Activated CD4-positive, alpha-beta T cell treated with anti-CD3 and anti-CD28 coated beads, Interleukin-2, amount 50 U/mL, for 16 hours (primary cell): ENCODE data around the gene AICDA.
"Not testable (repeated sequence)": the region's sequence is repeated elsewhere in the genome, so short reads cannot be mapped to it uniquely, and the experiment has no call there.

Experiments
- DNase-seq: peaks from one replicate; pipeline ENCODE4 v3.0.0-alpha.2; 2020

Gene AICDA

GRCh38 chr12:8612629-8613028 is at the start of gene AICDA:
AICDA (minus strand) TSS chr12:8612859; CDS start chr12:8612767, 92 bp downstream.
- no peak for DNase-seq

- DNase-seq: no peak
Observed at GRCh38 chr12:8661751-8662150, 49.1 kb upstream of the AICDA start.

- DNase-seq: no peak
Observed at GRCh38 chr12:8661016-8661415, 48.4 kb upstream of the AICDA start.

GRCh38 chr12:8658346-8658745 is 45.7 kb upstream of the AICDA start:
- DNase-seq: no peak

GRCh38 chr12:8655421-8655820 is 42.8 kb upstream of the AICDA start:
- DNase-seq: no peak

- peak; percentile 90 for DNase-seq
Observed at GRCh38 chr12:8648576-8649205, 36.0 kb upstream of the AICDA start.

- DNase-seq: no peak
Observed at GRCh38 chr12:8647968-8648367, 35.3 kb upstream of the AICDA start.

- DNase-seq: peak; percentile 82
Observed at GRCh38 chr12:8644345-8645248, 31.9 kb upstream of the AICDA start.

GRCh38 chr12:8642775-8643174 is 30.1 kb upstream of the AICDA start:
- no peak for DNase-seq

- no peak for DNase-seq
Observed at GRCh38 chr12:8639936-8640335, 27.3 kb upstream of the AICDA start.

- no peak for DNase-seq
Observed at GRCh38 chr12:8638951-8639350, 26.3 kb upstream of the AICDA start.

- no peak for DNase-seq
Observed at GRCh38 chr12:8637666-8638065, 25.0 kb upstream of the AICDA start.

- no peak for DNase-seq
Observed at GRCh38 chr12:8637244-8637643, 24.6 kb upstream of the AICDA start.

GRCh38 chr12:8636581-8636980 is 23.9 kb upstream of the AICDA start:
- DNase-seq: no peak

- DNase-seq: not testable (repeated sequence)
Observed at GRCh38 chr12:8636007-8636346, 23.3 kb upstream of the AICDA start.

GRCh38 chr12:8635342-8636006 is 22.8 kb upstream of the AICDA start:
- DNase-seq: not testable (repeated sequence)

GRCh38 chr12:8630131-8630530 is 17.5 kb upstream of the AICDA start:
- DNase-seq: no peak

GRCh38 chr12:8629486-8630033 is 16.9 kb upstream of the AICDA start:
- no peak for DNase-seq

- no peak for DNase-seq
Observed at GRCh38 chr12:8628731-8629130, 16.1 kb upstream of the AICDA start.

GRCh38 chr12:8624750-8625149 is 12.1 kb upstream of the AICDA start:
- DNase-seq: not testable (repeated sequence)

- DNase-seq: no peak
Observed at GRCh38 chr12:8622646-8623045, 10.0 kb upstream of the AICDA start.

GRCh38 chr12:8615206-8615605 is 2.5 kb upstream of the AICDA start:
- DNase-seq: no peak

- DNase-seq: not testable (repeated sequence)
Observed at GRCh38 chr12:8613881-8614280, 1.2 kb upstream of the AICDA start.
